H1 (cell line): ENCODE results near the gene PDE4C. TPM values are rescaled to one million over a fixed set of nuclear protein-coding genes. Genes with fewer than 3 reads are reported as not detected.
A peak's percentile ranks its signal among the peaks of the same experiment; 100 is the strongest.

ENCODE experiments used
- CTCF ChIA-PET: fragments of 300-600 bp; sonication (Branson Sonifier 250); formaldehyde crosslinking; loops from one replicate; lab custom pipeline; 2021; ENCODE audit not compliant: partially characterized antibody; lab: Charles Lee
- POLR2A ChIA-PET: fragments of 300-600 bp; sonication (Branson Sonifier 250); formaldehyde crosslinking; loops from one replicate; lab custom pipeline; 2021; ENCODE audit warnings: inconsistent platforms; ENCODE audit not compliant: partially characterized antibody; lab: Charles Lee
- DNase-seq, 2 experiments: peaks; one replicate each; pipeline versions ENCODE4 v3.0.0 to v3.0.0-alpha.2; 2010 to 2022; ENCODE audit warnings: low spot score in 2 of 2, low read depth in 1 of 2, mixed read lengths in 1 of 2
- FAIRE-seq: peaks from 2 replicates; lab custom pipeline; 2011; peaks lifted over from hg19 to GRCh38; lab: Jason Lieb, UNC
- H2AFZ ChIP-seq: 2 replicates; pipeline ENCODE4 v1.8.1; 2012; ENCODE audit warnings: low read length, inconsistent platforms
- H2AK5ac ChIP-seq: 2 replicates; pipeline ENCODE4 v1.6.1; 2013; ENCODE audit warnings: low read depth, low read length
- H2BK120ac ChIP-seq: replicated peaks from 2 replicates; pipeline ENCODE3; 2013; ENCODE audit warnings: low read depth, low read length, inconsistent platforms
- H2BK12ac ChIP-seq: 2 replicates; pipeline ENCODE4 v1.6.1; 2013; ENCODE audit warnings: low read depth, low read length
- H2BK15ac ChIP-seq: 2 replicates; pipeline ENCODE4 v1.6.1; 2013; ENCODE audit warnings: low read length
- H2BK20ac ChIP-seq: 2 replicates; pipeline ENCODE4 v1.6.1; 2013; ENCODE audit warnings: low read length
- H2BK5ac ChIP-seq: 2 replicates; pipeline ENCODE4 v1.6.1; 2013; ENCODE audit warnings: low read depth, low read length
- H3K14ac ChIP-seq: 2 replicates; pipeline ENCODE4 v1.6.1; 2013; ENCODE audit warnings: inconsistent platforms; ENCODE audit not compliant: insufficient read length
- H3K18ac ChIP-seq: 2 replicates; pipeline ENCODE4 v1.6.1; 2013; ENCODE audit warnings: low read length; ENCODE audit errors: extremely low read depth
- H3K23ac ChIP-seq: 2 replicates; pipeline ENCODE4 v1.6.1; 2013; ENCODE audit warnings: inconsistent platforms; ENCODE audit not compliant: insufficient read length
- H3K23me2 ChIP-seq: 2 replicates; pipeline ENCODE4 v1.6.1; 2013; ENCODE audit warnings: low read depth, low read length
- H3K27ac ChIP-seq: 2 replicates; pipeline ENCODE4 v1.6.1; 2011; ENCODE audit warnings: low read depth, low read length, inconsistent platforms
- H3K27me3 ChIP-seq, 4 experiments: replicated peaks in 1 of 4; 1 replicate in 1 of 4; 2 replicates in 3 of 4; pipeline versions ENCODE4 v1.6.1 to v1.8.1; 2011 to 2013; ENCODE audit warnings: low read length in 3 of 4, mild to moderate bottlenecking in 3 of 4, inconsistent platforms in 2 of 4, mixed read lengths in 2 of 4, moderate library complexity in 1 of 4; ENCODE audit not compliant: control insufficient read depth in 3 of 4, insufficient read depth in 3 of 4; ENCODE audit errors: extremely low read depth in 1 of 4
- H3K36me3 ChIP-seq, 4 experiments: 2 replicates each; pipeline versions ENCODE4 v1.6.1 to v1.8.1; 2011 to 2013; ENCODE audit warnings: mild to moderate bottlenecking in 4 of 4, low read length in 3 of 4, moderate library complexity in 2 of 4, control low read depth in 1 of 4, inconsistent platforms in 1 of 4; ENCODE audit not compliant: insufficient read depth in 4 of 4, control insufficient read depth in 2 of 4
- H3K4ac ChIP-seq: replicated peaks from 2 replicates; pipeline ENCODE3; 2013; ENCODE audit warnings: low read length, low read depth, mixed read lengths, inconsistent platforms; ENCODE audit not compliant: insufficient read length
- H3K4me1 ChIP-seq, 4 experiments: replicated peaks in 1 of 4; 1 replicate in 1 of 4; 2 replicates in 3 of 4; pipeline versions ENCODE4 v1.6.1 to v1.8.1; 2011 to 2013; ENCODE audit warnings: low read length in 3 of 4, inconsistent platforms in 2 of 4, mixed read lengths in 1 of 4; ENCODE audit not compliant: insufficient read depth in 4 of 4, control insufficient read depth in 3 of 4
- H3K4me2 ChIP-seq, 2 experiments: 2 replicates each; pipeline versions ENCODE4 v1.6.1 to v1.8.1; 2011 to 2013; ENCODE audit warnings: low read depth in 2 of 2, low read length in 2 of 2, control low read depth in 1 of 2, inconsistent platforms in 1 of 2, mild to moderate bottlenecking in 1 of 2; ENCODE audit not compliant: insufficient read depth in 1 of 2
- H3K4me3 ChIP-seq, 4 experiments: fragments of 200-600, 300-600 bp in 1 of 4; sonication (generic), shearing (Covaris generic), sonication (Bioruptor Twin) in 1 of 4; 2 replicates each; pipeline versions ENCODE4 v1.5.1 to v1.8.1; 2011 to 2016; ENCODE audit warnings: low read length in 4 of 4, low read depth in 3 of 4, control low read depth in 2 of 4, inconsistent platforms in 2 of 4, mild to moderate bottlenecking in 2 of 4, mixed read lengths in 1 of 4, moderate library complexity in 1 of 4; ENCODE audit not compliant: insufficient read depth in 2 of 4; ENCODE audit errors: extremely low read depth in 1 of 4
- H3K56ac ChIP-seq: replicated peaks from 2 replicates; pipeline ENCODE3; 2013; ENCODE audit warnings: low read depth, mild to moderate bottlenecking, mixed read lengths, low read length, inconsistent platforms; ENCODE audit not compliant: insufficient read length
- H3K79me1 ChIP-seq: 2 replicates; pipeline ENCODE4 v1.6.1; 2013; ENCODE audit warnings: low read depth, low read length, control low read depth
- H3K79me2 ChIP-seq, 2 experiments: 2 replicates each; pipeline versions ENCODE4 v1.6.1 to v1.8.1; 2012 to 2013; ENCODE audit warnings: low read length in 2 of 2, mild to moderate bottlenecking in 2 of 2, inconsistent platforms in 1 of 2; ENCODE audit not compliant: insufficient read depth in 2 of 2, control insufficient read depth in 1 of 2
- H3K9ac ChIP-seq, 4 experiments: replicated peaks in 1 of 4; 1 replicate in 1 of 4; 2 replicates in 3 of 4; pipeline versions ENCODE4 v1.6.1 to v1.8.1; 2011 to 2013; ENCODE audit warnings: low read depth in 3 of 4, low read length in 3 of 4, control low read depth in 2 of 4, mild to moderate bottlenecking in 2 of 4, moderate library complexity in 2 of 4, inconsistent platforms in 1 of 4; ENCODE audit errors: extremely low read depth in 1 of 4
- H3K9me3 ChIP-seq, 2 experiments: 2 replicates each; pipeline versions ENCODE4 v1.6.1 to v1.8.1; 2012 to 2013; ENCODE audit warnings: mild to moderate bottlenecking in 2 of 2, moderate library complexity in 2 of 2, control low read depth in 1 of 2, inconsistent platforms in 1 of 2, low read depth in 1 of 2, low read length in 1 of 2, mixed read lengths in 1 of 2; ENCODE audit not compliant: insufficient read depth in 2 of 2
- H4K20me1 ChIP-seq, 2 experiments: replicated peaks in 1 of 2; 2 replicates each; pipeline versions ENCODE3 to v1.8.1; 2011 to 2013; ENCODE audit warnings: inconsistent platforms in 2 of 2, low read length in 2 of 2, mild to moderate bottlenecking in 1 of 2; ENCODE audit not compliant: insufficient read depth in 2 of 2, control insufficient read depth in 1 of 2
- H4K5ac ChIP-seq: 2 replicates; pipeline ENCODE4 v1.6.1; 2013; ENCODE audit warnings: low read length, low read depth, mixed read lengths, inconsistent platforms; ENCODE audit not compliant: insufficient read length
- H4K8ac ChIP-seq: 2 replicates; pipeline ENCODE4 v1.8.0; 2013; ENCODE audit warnings: mild to moderate bottlenecking, moderate library complexity, low read length, inconsistent platforms; ENCODE audit not compliant: insufficient read depth; ENCODE audit errors: extremely low read depth
- H4K91ac ChIP-seq: replicated peaks from 2 replicates; pipeline ENCODE3; 2013; ENCODE audit warnings: low read length, mixed read lengths, inconsistent platforms; ENCODE audit not compliant: insufficient read length
- KDM1A ChIP-seq: fragments of 200-600, 300-600 bp; sonication (generic); IDR thresholded peaks from 2 replicates; pipeline ENCODE4 v1.7.1; 2016; ENCODE audit warnings: mild to moderate bottlenecking, low read length, borderline replicate concordance
- RXRA ChIP-seq: IDR thresholded peaks from 2 replicates; pipeline ENCODE4 v1.6.1; 2011; ENCODE audit warnings: low read depth, mild to moderate bottlenecking, low read length, moderate library complexity; ENCODE audit not compliant: insufficient read depth
- WGBS, 2 experiments: shearing (Covaris generic) in 1 of 2; methylation state at CpG; one replicate each; pipeline versions ENCODE4 v1.1.6 to v1.1.7; 2013 to 2015; ENCODE audit warnings: low lambda C conversion rate in 2 of 2, mixed read lengths in 2 of 2, inconsistent platforms in 1 of 2, low coverage in 1 of 2, missing lambda C conversion rate in 1 of 2; ENCODE audit not compliant: insufficient replicate concordance in 2 of 2, insufficient coverage in 1 of 2, insufficient read length in 1 of 2; ENCODE audit errors: extremely low coverage in 1 of 2, missing lambda C conversion rate in 1 of 2; 5-methylcytosine and 5-hydroxymethylcytosine counted together
- polyA plus RNA-seq, 7 experiments: library from polyadenylated mRNA; depleted of rRNA in 3 of 7; stranded (reverse) in 5 of 7; unstranded in 2 of 7; fragments of >200 nt in 5 of 7; fragments of 200-250 nt in 2 of 7; gene quantifications; 1 replicate in 5 of 7; 2 replicates in 1 of 7; 4 replicates in 1 of 7; pipeline versions ENCODE4 v1.2.1 to v1.2.3, GENCODE V29; 2011 to 2013; ENCODE audit warnings: missing spikeins in 2 of 7, mixed read lengths in 2 of 7
- total RNA-seq: library from RNA; stranded (reverse); fragmentation: NEBNext Ultra II Directional; extraction: Animal tissue kit (Norgen Biotek cat#: 25700); gene quantifications from 2 replicates; pipeline ENCODE4 v1.2.1, GENCODE V29; 2021
- TF ChIP-seq, protein P1 (sequence below): IDR thresholded peaks from 2 replicates; pipeline ENCODE4 v1.6.1; 2012; ENCODE audit warnings: low read length, inconsistent platforms

Gene PDE4C
- total and polyA plus RNA-seq, 2 of the 8 experiments (the other 6 are each of a cell fraction or from before 2014, with no cell fraction given) = 2.7 to 3.1 TPM

DNA sequence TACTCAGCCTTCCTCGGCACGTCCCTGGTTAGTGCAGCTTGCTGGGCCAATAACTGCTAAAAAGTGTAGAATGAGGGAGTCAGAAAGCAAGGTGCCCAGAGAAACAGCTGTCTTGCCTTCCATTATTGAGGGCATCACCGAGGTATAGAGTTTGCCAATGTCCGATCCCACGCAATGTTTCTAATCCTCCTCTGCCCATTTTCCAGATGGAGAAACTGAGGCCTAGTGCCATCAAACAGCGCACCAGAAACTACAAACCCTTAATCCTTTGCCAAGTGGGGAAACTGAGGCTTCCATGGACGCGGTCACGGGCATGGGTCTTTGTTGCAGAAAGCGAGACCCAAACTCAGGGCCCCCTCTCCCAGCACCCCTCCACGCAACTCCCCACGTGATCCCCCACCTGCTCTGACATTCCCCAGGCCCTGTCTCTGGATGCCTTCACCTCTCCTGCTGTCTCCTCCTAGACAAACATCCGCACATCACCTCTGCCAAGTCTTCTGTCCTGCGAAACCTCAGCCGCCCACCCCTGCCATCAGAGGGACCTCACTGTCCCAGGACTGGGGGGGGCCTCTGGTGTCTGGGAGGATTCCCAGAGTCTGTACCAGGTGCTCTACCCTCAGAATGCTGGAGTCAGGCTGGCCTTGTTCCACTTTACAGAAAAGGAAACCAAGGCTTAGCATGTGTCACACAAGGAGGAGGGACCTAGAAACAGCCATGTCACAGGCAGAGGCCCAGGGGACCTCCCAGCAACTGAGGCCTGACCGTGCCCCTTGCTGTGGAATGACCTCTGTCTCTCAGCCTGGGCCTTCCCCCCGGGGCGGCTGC is 930 bp upstream of the PDE4C start:
- Histone ChIP-seq H3K14ac (no peak overlapping the region), H4K8ac (no peak overlapping the region; the same call in 1 of the 2 replicates), H3K36me3 (no peaks in the 10 kb centered on the region), H4K91ac (no peak overlapping the region), H3K56ac (no peak overlapping the region), H2AK5ac (no peak overlapping the region), H3K27me3 (peaks cover 10 to 23% (median 17%) of the 10 kb centered on the region in 4 experiments), H3K4me3 (no peak overlapping the region), H3K9ac (no peak overlapping the region), H2BK5ac (no peak overlapping the region), H2BK15ac (no peak overlapping the region), H3K4ac (no peak overlapping the region), H4K5ac (no peak overlapping the region), H3K79me2 (no peaks in the 10 kb centered on the region), H2AFZ (no peak overlapping the region), H2BK12ac (no peak overlapping the region), H3K4me1 (peaks cover 2 to 25% (median 22%) of the 10 kb centered on the region in 4 experiments), H2BK120ac (no peak overlapping the region), H3K4me2 (no peak overlapping the region), H3K18ac (no peak overlapping the region), H3K23me2 (peaks cover 14% of the 10 kb centered on the region), H3K27ac (no peak overlapping the region), H3K79me1 (no peaks in the 10 kb centered on the region), H2BK20ac (no peak overlapping the region), H3K9me3 (no peaks in the 10 kb centered on the region), H3K23ac (no peak overlapping the region), H4K20me1 (no peaks in the 10 kb centered on the region)
- CTCF ChIA-PET = interaction anchor here (0.7 to 2.0 kb wide), 4 partner anchors 21 to 235 kb away, joined by 3 to 5 read pairs (median 4); no protein-coding TSS in a partner anchor
- TF ChIP-seq, protein P1, sequence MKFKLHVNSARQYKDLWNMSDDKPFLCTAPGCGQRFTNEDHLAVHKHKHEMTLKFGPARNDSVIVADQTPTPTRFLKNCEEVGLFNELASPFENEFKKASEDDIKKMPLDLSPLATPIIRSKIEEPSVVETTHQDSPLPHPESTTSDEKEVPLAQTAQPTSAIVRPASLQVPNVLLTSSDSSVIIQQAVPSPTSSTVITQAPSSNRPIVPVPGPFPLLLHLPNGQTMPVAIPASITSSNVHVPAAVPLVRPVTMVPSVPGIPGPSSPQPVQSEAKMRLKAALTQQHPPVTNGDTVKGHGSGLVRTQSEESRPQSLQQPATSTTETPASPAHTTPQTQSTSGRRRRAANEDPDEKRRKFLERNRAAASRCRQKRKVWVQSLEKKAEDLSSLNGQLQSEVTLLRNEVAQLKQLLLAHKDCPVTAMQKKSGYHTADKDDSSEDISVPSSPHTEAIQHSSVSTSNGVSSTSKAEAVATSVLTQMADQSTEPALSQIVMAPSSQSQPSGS = no peak
- peak; percentile 77; the same call in 1 of the 2 replicates for TF ChIP-seq KDM1A
- no peak for TF ChIP-seq RXRA
- FAIRE-seq = no peak
- no peak for DNase-seq
- 90% methylated on average over 18 of the region's 18 CpGs; no CpG with 5 or more reads in 1 of the 2 experiments for WGBS, 2 experiments
- POLR2A ChIA-PET = interaction anchor here (1.8 kb wide), 1 partner anchor 22 kb away, joined by 9 read pairs; no protein-coding TSS in a partner anchor
